Measurements from ENCODE around the gene KISS1.

- no peak for TF ChIP-seq EZH2 (IDR thresholded peaks at IDR 0.05)
- TF ChIP-seq, protein P1, sequence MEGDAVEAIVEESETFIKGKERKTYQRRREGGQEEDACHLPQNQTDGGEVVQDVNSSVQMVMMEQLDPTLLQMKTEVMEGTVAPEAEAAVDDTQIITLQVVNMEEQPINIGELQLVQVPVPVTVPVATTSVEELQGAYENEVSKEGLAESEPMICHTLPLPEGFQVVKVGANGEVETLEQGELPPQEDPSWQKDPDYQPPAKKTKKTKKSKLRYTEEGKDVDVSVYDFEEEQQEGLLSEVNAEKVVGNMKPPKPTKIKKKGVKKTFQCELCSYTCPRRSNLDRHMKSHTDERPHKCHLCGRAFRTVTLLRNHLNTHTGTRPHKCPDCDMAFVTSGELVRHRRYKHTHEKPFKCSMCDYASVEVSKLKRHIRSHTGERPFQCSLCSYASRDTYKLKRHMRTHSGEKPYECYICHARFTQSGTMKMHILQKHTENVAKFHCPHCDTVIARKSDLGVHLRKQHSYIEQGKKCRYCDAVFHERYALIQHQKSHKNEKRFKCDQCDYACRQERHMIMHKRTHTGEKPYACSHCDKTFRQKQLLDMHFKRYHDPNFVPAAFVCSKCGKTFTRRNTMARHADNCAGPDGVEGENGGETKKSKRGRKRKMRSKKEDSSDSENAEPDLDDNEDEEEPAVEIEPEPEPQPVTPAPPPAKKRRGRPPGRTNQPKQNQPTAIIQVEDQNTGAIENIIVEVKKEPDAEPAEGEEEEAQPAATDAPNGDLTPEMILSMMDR (IDR thresholded peaks at IDR 0.05 in 2 of 3, conservative IDR thresholded peaks at IDR 0.05 in 1 of 3; ENCODE audit: borderline replicate concordance in 1 of 3, insufficient read depth in 1 of 3, low read depth in 2 of 3, low read length in 2 of 3) = no peak
- TF ChIP-seq POLR2AphosphoS5 (IDR thresholded peaks at IDR 0.05; ENCODE audit: low read depth, low read length) = no peak
- no peak for TF ChIP-seq ELF1 (IDR thresholded peaks at IDR 0.05; ENCODE audit: borderline replicate concordance, low read depth)
- no peak for TF ChIP-seq YY1 (IDR thresholded peaks at IDR 0.05; ENCODE audit: extremely low read depth, insufficient replicate concordance, low read depth, low read length)
- TF ChIP-seq EZH2phosphoT487 (IDR thresholded peaks at IDR 0.05; ENCODE audit: borderline replicate concordance) = no peak
- TF ChIP-seq ZBTB33 (IDR thresholded peaks at IDR 0.05; ENCODE audit: extremely low read depth, insufficient replicate concordance, low read length) = no peak
- TF ChIP-seq ZNF274 (IDR thresholded peaks at IDR 0.05; ENCODE audit: low read depth, low read length) = no peak
- TF ChIP-seq ZFX (IDR thresholded peaks at IDR 0.05) = no peak
- TF ChIP-seq, protein P2, sequence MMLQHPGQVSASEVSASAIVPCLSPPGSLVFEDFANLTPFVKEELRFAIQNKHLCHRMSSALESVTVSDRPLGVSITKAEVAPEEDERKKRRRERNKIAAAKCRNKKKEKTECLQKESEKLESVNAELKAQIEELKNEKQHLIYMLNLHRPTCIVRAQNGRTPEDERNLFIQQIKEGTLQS (IDR thresholded peaks at IDR 0.05) = no peak
- TF ChIP-seq POLR2A (IDR thresholded peaks at IDR 0.05; ENCODE audit: borderline replicate concordance, extremely low read depth, insufficient read depth, insufficient read length) = no peak
- TF ChIP-seq, protein P3, sequence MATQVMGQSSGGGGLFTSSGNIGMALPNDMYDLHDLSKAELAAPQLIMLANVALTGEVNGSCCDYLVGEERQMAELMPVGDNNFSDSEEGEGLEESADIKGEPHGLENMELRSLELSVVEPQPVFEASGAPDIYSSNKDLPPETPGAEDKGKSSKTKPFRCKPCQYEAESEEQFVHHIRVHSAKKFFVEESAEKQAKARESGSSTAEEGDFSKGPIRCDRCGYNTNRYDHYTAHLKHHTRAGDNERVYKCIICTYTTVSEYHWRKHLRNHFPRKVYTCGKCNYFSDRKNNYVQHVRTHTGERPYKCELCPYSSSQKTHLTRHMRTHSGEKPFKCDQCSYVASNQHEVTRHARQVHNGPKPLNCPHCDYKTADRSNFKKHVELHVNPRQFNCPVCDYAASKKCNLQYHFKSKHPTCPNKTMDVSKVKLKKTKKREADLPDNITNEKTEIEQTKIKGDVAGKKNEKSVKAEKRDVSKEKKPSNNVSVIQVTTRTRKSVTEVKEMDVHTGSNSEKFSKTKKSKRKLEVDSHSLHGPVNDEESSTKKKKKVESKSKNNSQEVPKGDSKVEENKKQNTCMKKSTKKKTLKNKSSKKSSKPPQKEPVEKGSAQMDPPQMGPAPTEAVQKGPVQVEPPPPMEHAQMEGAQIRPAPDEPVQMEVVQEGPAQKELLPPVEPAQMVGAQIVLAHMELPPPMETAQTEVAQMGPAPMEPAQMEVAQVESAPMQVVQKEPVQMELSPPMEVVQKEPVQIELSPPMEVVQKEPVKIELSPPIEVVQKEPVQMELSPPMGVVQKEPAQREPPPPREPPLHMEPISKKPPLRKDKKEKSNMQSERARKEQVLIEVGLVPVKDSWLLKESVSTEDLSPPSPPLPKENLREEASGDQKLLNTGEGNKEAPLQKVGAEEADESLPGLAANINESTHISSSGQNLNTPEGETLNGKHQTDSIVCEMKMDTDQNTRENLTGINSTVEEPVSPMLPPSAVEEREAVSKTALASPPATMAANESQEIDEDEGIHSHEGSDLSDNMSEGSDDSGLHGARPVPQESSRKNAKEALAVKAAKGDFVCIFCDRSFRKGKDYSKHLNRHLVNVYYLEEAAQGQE (IDR thresholded peaks at IDR 0.05; ENCODE audit: low read depth) = no peak
- TF ChIP-seq CBX3 (IDR thresholded peaks at IDR 0.05; ENCODE audit: low read depth) = no peak
These were observed 4.8 kb downstream of the KISS1 start for GRCh38 chr1:204191456-204191855.
